ENCODE data around the gene P3H1. TPM values are rescaled to one million over a fixed set of nuclear protein-coding genes. Genes with fewer than 3 reads are reported as not detected.
"Not testable (repeated sequence)": the region's sequence is repeated elsewhere in the genome, so short reads cannot be mapped to it uniquely, and the experiment has no call there.

Gene P3H1
- total RNA-seq, 1 donor from 2014 or later = 98.8 TPM

DNA sequence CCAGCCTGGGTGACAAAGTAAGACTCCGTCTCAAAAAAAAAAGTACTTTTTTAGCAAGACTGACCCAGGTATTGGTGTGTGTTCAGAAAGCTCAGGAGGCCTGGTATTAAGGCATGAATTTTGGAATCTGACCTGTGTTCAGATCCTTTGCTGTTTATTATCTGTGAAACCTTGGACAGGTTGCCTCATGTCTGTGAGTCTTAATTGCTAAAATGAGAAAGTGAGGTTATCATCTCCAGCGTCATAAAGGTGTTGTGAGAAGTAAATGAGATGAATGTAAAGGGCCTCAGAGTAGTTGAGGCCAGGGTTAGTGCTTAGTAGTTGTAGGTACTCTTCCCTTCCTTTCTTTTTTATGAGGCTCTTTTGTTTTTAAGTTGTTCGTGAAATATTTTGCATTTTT is 3.0 kb upstream of the P3H1 start:
- no peak for DNase-seq (ENCODE audit: low read depth, low spot score)

DNA sequence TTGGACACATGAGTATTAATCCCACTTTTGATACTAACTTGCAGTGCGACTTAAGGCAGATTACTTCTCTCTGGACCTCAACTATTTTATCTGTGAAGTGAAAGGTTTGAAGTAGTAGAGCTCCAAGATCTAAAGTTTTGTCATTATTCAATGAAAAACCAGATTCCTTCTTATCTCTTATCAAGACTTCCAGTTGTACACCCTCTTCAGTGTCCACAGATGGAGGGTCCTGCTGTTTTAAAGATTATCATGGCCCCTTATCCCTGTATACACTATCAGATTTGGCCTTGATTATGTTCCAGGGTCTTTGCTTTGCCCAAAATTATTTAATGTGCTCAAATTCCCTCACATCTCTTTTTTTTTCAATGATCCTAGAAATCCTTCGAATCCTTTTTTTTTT is 1.3 kb upstream of the P3H1 start:
- DNase-seq (ENCODE audit: low read depth, low spot score) = no peak

DNA sequence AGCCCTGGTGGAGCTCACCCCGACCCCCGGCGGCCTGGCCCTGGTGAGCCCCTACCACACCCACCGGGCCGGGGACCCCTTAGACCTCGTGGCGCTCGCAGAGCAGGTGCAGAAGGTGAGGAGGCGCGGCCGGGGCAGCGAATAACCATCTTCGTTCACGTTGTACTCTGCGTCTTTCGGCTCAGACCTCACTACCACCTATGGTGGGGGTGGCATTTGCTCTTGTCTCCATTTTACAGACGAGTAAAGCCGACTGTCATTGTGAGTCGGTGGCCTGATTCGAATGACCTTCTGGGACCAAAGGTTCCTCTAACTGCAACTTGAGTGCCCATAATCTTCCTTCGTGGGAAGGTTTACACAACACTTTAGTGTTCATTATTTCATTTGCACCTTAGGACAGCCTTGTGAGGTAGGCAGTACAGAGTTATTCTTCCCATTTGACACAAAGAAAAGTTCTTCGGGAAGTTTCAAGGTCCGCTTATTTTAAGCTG is 727 bp upstream of the P3H1 start:
- DNase-seq (ENCODE audit: low read depth, low spot score) = no peak

DNA sequence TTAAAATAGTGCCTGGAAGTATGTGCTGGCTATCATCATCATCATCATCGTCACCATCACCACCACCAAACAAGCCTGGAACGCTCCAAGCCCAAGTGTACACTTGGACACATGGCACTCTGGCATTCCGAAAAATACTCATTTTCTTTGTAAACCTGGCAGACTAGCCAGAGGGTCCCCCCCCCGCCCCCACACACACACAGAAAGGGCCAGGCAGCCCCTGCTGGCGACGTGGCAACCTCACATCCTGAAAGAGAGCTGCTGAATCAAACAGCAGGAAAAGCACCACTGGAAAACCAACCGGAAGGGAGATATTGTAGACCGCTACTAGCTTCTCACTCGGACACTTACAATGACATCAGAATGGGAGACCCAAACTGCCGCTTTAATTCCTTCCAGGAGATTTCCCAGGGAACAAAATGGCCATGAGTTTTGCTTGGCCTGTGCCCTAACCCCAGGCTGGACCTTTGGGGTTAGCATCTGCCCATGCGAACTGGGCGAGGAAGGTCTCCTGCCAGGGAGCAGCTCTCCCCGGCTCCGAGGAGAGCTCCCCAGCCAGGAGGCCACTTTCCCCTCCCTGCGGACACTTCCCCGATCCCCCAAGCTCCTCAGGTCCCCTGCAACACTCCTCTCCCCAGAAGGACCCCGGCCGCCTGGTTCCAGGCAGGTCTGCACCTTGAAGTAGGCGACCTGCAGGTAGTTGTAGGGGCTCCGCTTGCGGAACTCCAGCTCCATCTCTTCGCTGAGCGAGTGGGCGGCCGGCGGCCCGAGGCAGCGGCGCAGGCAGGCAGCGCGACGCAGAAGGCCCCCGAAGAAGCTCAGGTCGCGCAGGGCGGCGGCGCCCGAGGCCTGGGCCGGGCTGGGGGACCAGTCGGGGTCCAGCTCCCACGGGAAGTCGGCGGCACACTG is 742 bp downstream of the P3H1 start:
- DNase-seq (ENCODE audit: low read depth, low spot score) = peak; percentile 40

DNA sequence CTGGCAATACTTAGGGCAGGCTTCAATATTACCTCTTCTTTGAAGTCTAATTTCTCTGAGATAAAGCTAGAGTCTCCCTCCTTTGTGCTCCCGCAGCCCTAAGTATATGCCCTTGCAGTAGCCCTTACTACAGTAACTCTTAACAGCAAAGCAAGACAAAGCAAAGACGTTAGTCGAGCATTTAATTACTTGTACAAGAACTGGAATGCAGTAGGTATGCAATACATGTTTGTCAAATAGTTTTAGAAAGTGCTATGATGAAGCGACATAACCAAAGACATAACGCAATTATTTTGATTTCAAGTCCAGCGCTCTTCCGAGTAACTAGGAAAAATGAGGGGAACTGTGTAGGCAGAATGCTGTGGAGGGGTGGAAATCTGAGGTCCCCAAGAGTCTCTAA is 1.6 kb downstream of the P3H1 start:
- no peak for DNase-seq (ENCODE audit: low read depth, low spot score)

DNA sequence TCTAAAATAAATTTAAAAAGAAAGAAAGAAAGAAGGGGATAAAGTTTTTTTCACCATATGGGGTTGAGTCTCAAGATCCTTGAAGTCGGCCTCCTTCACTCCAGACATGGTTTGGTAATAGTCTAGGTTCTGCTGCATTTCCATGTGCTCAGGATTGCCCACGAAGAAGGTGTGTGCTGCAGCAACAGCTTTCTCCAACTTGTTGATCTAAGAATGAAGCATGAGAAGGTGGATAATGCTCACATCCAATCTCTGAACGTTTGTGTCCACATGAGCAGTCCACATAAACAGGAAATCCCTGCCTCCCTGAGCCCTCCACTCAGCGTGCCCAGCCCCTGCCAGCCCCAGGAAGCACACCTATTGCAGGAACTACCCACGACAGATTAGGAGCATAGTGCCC is 4.6 kb downstream of the P3H1 start:
- DNase-seq (ENCODE audit: low read depth, low spot score) = no peak

DNA sequence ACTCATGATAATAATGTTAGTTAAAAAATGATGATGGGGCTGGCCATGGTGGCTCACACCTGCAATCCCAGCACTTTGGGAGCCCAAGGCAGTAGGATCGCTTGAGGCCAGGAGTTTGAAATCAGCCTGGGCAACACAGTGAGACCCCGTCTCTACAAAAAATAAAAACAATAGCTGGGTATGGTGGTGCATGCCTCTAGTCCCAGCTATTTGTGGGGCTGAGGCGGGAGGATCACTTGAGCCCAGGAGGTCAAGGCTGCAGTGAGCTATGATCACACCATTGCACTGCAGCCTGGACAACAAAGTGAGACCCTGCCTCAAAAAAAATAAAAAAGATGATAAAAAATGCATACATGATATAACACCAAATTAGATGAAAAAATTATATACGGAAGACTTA is 5.3 kb downstream of the P3H1 start:
- DNase-seq (ENCODE audit: low read depth, low spot score) = no peak

DNA sequence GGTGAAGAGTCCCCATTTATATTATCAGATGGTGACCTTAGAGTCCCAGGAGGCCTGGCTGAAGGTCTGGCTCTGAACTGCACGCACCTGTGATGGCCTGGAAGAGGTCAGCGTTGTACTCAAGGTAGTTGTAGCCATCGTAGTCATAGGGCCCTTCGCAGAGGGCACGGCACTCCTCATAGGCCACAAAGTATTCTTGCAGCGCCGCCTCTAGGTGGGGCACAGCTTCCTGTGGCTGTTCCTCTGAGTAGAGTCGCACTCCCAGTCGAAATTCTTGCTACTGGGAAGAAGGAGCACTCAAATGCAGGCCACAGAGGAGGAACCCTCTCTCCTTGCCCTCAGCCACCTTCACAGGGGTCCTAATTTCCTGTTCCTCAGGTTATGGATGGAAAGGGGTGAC is 7.7 kb downstream of the P3H1 start:
- no peak for DNase-seq (ENCODE audit: low read depth, low spot score)

DNA sequence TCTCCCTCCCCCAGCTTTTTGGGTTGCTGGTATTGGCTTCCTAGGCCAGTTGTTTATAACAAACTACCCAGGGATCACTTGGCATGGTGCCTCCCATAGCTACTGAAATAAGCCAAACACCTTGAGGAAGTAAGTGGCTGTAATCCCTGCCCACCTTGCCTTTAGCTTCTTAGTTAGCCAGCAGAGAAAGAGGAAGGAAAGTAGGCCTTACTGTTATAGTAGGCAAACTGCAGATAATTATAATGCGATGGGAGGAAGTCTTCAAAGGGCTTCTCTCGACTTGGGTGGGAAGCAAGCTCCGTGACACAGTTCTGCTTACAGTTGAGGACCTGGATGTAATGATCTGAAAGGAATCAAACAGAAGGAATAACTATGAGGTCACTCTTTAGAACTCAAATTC is 8.2 kb downstream of the P3H1 start:
- no peak for DNase-seq (ENCODE audit: low read depth, low spot score)

DNA sequence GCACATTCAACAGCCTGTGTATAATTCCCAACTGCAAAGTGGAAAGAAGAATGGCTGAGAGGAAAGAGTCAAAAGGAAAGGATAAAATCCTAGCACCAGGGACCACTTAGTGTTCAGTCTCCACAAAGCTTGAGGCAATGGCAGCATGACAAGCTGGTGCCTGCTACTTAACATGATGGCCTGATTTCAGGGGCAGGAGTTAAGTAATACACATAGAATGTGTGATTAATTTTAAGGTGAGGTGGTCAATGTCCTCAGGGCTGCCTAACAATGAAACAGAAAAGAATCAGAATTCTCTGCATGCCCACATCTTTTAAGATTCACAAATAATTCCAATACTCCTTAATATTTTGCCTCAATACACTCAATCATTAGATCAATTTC is 8.9 kb downstream of the P3H1 start:
- no peak for DNase-seq (ENCODE audit: low read depth, low spot score)

DNA sequence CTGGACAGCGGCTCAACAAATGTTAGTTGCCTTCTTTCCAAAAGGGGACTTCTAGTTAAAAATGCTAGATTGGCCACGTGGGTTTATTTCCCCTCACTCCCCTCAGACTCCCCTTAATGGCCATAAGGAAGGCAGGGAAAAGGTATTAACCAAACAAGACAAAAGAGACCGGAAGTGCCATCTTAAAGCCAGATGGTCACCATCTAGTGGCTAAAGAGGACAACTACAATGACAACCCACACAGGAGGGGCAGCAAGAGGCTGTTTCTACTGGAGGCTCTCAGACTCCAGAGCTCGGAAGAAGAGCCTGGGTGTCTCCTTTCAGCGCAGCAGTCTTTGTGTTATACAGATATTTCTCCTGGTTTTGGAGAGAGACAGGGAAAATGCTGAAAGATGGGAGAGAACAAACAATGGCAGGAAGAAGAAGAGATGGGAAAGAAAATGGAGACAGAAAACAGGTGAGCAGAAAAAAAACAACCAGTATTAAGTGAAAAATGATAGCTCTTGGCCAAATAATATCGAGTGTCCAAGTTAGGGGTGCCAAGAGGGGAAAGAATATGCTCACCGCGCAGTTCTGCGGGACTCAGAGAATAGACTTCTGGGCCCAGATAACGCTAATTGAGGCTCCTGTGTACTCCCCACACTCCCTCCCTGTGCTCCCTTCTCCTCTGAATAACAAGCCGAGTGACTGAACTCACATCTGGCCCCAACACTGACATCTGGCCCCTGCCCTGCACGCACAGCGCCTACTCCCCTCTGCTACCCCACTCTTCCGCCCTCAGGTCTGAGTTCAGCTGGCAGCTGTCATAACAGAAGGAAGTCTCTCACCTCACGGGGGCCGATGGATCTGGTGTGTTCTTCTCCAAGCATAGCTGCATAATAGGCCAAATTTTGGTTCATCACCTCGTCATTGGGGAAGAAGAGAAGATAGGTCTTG is 9.6 kb downstream of the P3H1 start:
- DNase-seq (ENCODE audit: low read depth, low spot score) = no peak

DNA sequence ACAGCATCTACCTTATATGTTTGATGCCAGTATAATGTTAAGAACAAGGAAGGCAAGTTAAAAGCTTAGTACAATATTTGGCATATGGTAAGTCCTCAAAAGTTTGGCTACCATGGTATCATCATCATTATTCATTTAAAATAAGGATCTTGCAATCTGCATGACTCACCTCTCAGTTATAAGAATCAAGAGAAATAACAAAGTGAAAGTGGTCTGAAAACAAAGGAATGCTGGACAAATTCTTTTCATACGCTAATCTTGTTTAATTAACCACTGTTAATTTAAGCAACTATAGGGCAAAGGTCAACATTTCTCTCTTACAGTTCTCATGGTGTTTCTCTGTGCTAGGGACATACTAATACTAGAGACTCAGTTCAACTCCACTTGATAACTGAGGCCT is 13.8 kb downstream of the P3H1 start:
- no peak for DNase-seq (ENCODE audit: low read depth, low spot score)

DNA sequence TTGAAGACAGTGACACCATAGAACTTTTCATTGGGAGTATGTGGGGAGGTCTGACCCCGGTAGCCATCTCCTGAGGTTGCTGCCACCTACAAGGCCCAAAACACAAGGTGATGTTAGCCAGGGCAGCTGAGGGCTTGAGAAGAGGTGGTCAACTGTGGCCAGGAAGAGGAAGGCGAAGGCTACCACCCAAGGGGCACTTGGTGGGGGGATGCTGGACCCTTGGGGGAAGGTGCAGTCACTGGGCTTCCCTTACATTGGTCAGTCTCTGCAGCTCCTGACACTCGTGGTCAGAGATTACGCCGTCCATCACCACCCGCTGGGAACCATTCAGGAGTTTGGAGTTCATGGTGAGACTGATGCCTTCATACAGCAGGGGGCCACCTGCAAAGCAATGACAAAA is 14.5 kb downstream of the P3H1 start:
- no peak for DNase-seq (ENCODE audit: low read depth, low spot score)

DNA sequence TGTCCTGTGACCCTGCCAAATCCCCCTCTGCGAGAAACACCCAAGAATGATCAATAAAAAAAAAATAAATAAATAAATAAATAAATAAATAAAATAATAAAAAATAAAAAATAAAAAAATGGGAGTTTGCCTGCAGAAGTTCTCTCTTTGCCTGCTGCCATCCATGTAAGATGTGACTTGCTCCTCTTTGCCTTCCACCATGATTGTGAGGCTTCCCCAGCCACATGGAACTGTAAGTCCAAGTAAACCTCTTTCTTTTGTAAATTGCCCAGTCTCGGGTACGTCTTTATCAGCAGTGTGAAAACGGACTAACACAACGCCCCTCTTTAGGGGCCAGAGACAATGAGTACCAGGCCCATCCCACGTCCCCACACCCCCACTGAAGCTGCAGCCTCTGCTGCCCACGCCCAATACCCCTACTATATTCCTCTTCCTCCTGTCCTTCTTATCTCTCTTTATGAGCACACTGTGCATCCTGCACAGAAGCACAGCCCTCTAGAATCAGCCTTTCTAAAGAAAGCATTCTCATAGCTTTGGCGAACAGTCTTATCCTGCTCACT is 15.2 kb downstream of the P3H1 start:
- DNase-seq (ENCODE audit: low read depth, low spot score) = not testable (repeated sequence)

DNA sequence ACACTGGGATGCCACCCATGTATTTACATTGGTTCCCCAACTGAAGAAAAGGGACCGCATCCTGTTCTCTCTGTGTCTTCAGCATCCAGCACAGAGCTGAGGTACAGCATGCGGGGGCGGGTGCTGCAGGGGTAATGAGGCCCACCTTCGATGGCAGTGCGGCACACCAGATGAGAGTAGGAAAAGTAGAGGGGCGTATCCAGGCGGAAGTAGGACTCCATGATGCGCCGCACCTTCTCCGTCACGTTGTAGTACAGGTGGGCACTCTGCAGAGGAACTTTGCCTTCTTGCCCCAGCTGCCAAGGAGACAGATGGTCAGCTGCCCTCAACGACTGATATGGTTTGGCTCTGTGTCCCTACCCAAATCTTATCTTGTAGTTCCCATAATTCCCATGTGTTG is 16.8 kb downstream of the P3H1 start:
- DNase-seq (ENCODE audit: low read depth, low spot score) = no peak

DNA sequence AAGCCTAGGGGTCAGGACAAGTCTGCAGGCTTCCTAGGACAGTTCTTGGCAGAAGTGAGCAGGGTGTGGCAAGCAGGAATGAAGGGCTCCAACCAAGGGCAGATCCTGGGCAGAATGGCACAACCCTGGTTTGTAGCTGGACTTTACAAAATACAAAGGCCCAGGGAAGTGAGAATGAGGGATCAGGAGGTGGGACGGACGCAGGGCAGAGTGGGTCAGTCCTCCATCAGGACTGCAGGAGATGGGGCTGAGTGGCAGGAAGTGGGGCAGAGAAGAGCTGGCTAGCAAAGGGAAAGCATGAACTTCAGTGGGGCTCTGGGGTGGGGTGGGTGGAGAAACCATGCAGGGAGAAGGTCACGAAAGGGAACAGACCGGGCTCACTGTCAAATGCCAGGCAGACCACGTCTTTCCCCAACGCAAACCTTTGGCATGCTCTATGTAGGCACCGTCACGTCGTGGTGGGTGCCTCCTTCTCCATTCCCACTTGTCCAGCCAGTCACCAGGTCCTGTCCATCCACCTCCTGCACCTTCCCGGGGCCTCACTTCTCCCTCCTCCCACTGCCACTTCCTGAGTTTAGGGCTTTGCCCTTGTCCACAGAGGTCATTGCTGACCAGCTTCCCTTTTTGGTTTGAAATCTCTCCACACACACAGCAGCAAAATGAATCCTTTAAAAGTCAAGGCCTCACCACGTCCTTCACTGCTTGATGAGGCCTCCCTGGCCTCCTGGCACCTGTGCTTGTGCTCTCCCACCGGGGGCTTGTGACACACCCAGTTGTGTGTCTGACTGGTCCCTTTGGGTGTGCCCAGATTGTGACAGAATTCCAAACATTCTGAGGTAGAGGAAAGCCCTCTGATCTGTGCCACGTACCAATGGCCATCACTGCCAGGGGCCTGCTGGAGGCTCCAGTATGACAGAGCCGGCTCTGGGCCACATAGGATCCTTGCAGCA is 18.1 kb downstream of the P3H1 start:
- DNase-seq (ENCODE audit: low read depth, low spot score) = no peak

DNA sequence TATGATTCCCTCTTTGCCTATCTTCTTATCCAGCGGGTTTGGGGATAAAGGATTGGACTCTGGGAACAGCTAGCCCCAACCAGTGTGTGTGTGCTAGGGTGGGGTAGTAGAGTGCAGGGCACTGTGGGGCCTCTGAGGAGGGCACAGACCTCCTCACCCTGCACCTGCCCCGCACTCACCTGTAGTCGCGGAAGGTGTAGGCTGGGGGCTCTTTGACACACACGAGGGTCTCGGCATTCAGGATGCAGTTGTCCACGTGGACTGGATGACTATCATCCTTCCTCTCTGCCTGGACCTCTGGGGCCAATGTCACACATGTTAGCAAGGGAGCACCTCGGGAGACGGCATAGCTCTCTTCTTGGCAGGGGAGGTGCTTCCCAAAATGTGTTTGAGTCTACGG is 18.8 kb downstream of the P3H1 start:
- DNase-seq (ENCODE audit: low read depth, low spot score) = no peak

DNA sequence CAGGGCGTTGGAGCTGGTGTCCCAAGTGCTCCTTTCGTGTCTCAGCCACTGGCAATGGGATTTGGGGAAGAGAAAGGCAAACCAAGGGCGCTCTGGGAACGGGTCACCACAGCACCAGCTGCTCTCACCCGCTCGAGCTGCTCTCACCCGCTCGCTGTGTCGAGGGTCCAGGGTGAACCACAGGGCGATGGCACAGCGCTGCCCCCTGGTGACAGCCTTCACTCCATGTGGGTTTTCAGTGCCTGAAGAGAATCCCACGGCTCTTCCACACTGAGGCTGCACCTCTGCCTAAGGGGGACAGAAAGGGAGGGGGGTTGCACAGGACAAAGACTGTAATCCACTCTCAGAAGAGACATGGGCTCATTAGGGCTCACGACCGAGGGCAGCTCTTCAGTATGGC is 19.7 kb downstream of the P3H1 start:
- no peak for DNase-seq (ENCODE audit: low read depth, low spot score)

DNA sequence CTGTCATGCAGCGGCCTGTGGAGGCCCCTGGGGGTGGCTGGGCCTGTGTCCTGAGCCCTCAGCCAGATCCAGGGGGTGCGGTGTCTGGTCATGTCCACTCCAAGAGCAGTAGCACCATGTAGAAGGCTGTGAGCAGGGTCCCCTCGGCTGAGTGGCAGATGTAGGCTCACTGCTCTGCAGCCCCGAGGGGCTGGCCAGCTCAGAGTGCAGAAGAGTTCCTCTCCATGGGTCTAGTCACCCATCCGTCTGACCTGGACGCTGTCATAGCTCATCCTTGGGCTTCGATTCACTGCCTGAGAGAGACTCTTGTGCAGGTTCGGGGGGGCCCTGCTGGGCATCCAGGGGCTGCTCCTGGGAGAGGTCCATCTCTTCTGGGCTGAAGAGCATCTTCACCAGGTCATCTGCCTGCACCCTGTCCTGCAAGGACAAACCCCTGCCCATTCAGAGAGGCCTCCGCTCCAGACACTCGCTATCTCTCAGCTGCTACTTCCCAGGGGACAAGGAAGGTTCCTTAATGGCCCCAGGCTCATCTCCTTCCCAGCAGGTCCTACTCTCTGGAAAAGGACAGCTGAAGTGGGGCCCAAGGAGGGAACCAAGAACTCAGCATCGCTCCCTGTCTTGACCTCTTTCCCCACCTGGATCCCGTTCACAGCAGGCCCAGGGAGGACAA is 20.3 kb downstream of the P3H1 start:
- DNase-seq (ENCODE audit: low read depth, low spot score) = no peak

DNA sequence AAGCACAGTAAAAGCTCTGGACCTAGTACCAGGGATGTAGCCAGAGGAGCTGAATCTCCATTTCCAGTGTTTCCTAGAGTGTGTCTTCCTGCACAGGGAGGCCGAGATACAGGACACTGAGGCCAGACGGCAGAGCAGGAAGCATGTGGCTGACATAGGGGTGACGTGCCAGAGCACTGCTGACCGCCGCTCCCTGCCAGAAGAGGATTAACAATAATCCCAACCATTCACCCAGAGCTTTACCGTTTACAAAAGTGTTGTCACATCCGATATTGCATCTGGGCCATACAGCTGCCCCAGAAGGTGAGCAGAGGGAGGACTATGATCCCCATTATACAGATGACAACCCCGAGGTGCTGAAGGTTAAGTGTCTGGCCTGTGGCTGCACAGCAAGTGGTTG is 21.0 kb downstream of the P3H1 start:
- no peak for DNase-seq (ENCODE audit: low read depth, low spot score)

DNA sequence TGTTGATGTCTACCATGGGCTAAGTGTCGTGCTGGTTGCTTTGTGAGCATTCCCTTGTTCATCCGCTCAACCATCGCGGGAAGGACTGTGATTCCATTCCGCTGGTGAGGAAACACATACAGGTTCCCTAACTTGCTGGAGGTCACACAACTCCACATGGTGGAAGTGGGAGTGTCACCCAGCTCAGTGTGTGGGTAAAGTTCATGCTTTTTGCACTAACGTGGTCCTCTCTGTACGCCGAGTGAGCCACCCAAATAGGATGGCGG is 22.7 kb downstream of the P3H1 start:
- DNase-seq (ENCODE audit: low read depth, low spot score) = no peak
